Upper lobe of left lung (tissue), 4 donors: ENCODE measurements around the gene ACOT13.

ENCODE experiments used
- EP300 ChIP-seq, 4 donors: sonication (generic); formaldehyde crosslinking; IDR thresholded peaks; one replicate each; pipeline ENCODE4 v1.5.1; 2017; ENCODE audit warnings: antibody characterized with exemption in 4 of 4, control low read depth in 2 of 4
- POLR2AphosphoS5 ChIP-seq, 2 donors: sonication (generic); formaldehyde crosslinking; IDR thresholded peaks; one replicate each; pipeline ENCODE4 v1.5.1; 2017; ENCODE audit warnings: antibody characterized with exemption in 2 of 2
- TF ChIP-seq, protein P1 (sequence below), 6 experiments: fragments of 450-650 bp in 4 of 6; fragments of 200-600 bp in 2 of 6; sonication (generic) in 2 of 6; IDR thresholded peaks; one replicate each; pipeline ENCODE4 v1.5.1; 2016 to 2019; ENCODE audit warnings: antibody characterized with exemption in 6 of 6

DNA sequence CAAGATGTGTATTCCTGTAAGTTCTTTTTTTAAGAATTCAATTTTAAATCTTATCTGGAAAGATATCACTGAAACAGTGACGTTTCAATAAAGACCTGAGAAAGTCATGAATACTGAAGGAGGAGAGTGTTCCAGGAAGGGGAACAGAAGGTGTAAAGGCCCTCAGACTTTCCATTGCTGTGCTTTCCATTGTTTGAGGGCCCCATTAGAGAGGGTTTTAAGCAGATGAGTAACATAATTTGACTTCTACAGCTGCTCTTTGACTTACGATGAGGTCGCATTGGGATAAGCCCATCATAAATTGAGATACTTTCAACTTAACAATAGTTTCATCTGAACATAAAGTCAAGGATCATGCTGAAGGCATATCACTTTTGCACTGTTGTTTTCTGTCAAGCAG lies 24.7 kb downstream of the ACOT13 start:
- TF ChIP-seq, protein P1, sequence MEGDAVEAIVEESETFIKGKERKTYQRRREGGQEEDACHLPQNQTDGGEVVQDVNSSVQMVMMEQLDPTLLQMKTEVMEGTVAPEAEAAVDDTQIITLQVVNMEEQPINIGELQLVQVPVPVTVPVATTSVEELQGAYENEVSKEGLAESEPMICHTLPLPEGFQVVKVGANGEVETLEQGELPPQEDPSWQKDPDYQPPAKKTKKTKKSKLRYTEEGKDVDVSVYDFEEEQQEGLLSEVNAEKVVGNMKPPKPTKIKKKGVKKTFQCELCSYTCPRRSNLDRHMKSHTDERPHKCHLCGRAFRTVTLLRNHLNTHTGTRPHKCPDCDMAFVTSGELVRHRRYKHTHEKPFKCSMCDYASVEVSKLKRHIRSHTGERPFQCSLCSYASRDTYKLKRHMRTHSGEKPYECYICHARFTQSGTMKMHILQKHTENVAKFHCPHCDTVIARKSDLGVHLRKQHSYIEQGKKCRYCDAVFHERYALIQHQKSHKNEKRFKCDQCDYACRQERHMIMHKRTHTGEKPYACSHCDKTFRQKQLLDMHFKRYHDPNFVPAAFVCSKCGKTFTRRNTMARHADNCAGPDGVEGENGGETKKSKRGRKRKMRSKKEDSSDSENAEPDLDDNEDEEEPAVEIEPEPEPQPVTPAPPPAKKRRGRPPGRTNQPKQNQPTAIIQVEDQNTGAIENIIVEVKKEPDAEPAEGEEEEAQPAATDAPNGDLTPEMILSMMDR (IDR thresholded peaks at IDR 0.05): no peak
- no peak for TF ChIP-seq EP300 (IDR thresholded peaks at IDR 0.05)
- no peak for TF ChIP-seq POLR2AphosphoS5 (IDR thresholded peaks at IDR 0.05)
